ENCODE data around the gene MPV17.

- TF ChIP-seq CTCF (IDR thresholded peaks at IDR 0.05) (no peak), POLR2A (IDR thresholded peaks at IDR 0.05) (no peak), EP300 (IDR thresholded peaks at IDR 0.05) (no peak), POLR2AphosphoS5 (IDR thresholded peaks at IDR 0.05) (no peak)
These were observed 24.7 kb upstream of the MPV17 start for GRCh38 chr2:27347641-27348040.

Measured in gastroesophageal sphincter (tissue), 3 donors.